ENCODE results near the gene SLC38A3.
"Not testable (repeated sequence)": the region's sequence is repeated elsewhere in the genome, so short reads cannot be mapped to it uniquely, and the experiment has no call there.

Gene SLC38A3

GRCh38 chr3:50210510-50211367 is 5.7 kb downstream of the SLC38A3 start:
- no peak for DNase-seq (ENCODE audit: low read depth in 2 of 2)

- not testable (repeated sequence) for DNase-seq (ENCODE audit: low read depth in 2 of 2)
Observed at GRCh38 chr3:50211368-50211717, 6.3 kb downstream of the SLC38A3 start.

GRCh38 chr3:50211930-50212329 is 6.9 kb downstream of the SLC38A3 start:
- DNase-seq (ENCODE audit: low read depth in 2 of 2), result no peak

- no peak for DNase-seq (ENCODE audit: low read depth in 2 of 2)
Observed at GRCh38 chr3:50212502-50212901, 7.4 kb downstream of the SLC38A3 start.

GRCh38 chr3:50212971-50213370 is 7.9 kb downstream of the SLC38A3 start:
- DNase-seq (ENCODE audit: low read depth in 2 of 2), result no peak

GRCh38 chr3:50213373-50213772 is 8.3 kb downstream of the SLC38A3 start:
- no peak for DNase-seq (ENCODE audit: low read depth in 2 of 2)

GRCh38 chr3:50214824-50215223 is 9.8 kb downstream of the SLC38A3 start:
- no peak for DNase-seq (ENCODE audit: low read depth in 2 of 2)

GRCh38 chr3:50215529-50215928 is 10.5 kb downstream of the SLC38A3 start:
- DNase-seq (ENCODE audit: low read depth in 2 of 2), result no peak

GRCh38 chr3:50217681-50218080 is 12.6 kb downstream of the SLC38A3 start:
- no peak for DNase-seq (ENCODE audit: low read depth in 2 of 2)

GRCh38 chr3:50218448-50218847 is 13.4 kb downstream of the SLC38A3 start:
- no peak for DNase-seq (ENCODE audit: low read depth in 2 of 2)

GRCh38 chr3:50219285-50219684 is 14.2 kb downstream of the SLC38A3 start:
- no peak for DNase-seq (ENCODE audit: low read depth in 2 of 2)

GRCh38 chr3:50220109-50220508 is 15.0 kb downstream of the SLC38A3 start:
- no peak for DNase-seq (ENCODE audit: low read depth in 2 of 2)

- no peak for DNase-seq (ENCODE audit: low read depth in 2 of 2)
Observed at GRCh38 chr3:50221051-50221410, 16.0 kb downstream of the SLC38A3 start.

GRCh38 chr3:50221411-50222168 is 16.5 kb downstream of the SLC38A3 start:
- no peak for DNase-seq (ENCODE audit: low read depth in 2 of 2)

- no peak for DNase-seq (ENCODE audit: low read depth in 2 of 2)
Observed at GRCh38 chr3:50222169-50222528, 17.1 kb downstream of the SLC38A3 start.

GRCh38 chr3:50224639-50225038 is 19.6 kb downstream of the SLC38A3 start:
- DNase-seq (ENCODE audit: low read depth in 2 of 2), result no peak

- DNase-seq (ENCODE audit: low read depth in 2 of 2), result no peak
Observed at GRCh38 chr3:50226888-50227389, 21.9 kb downstream of the SLC38A3 start.

- peak; percentile 83 to 88 for DNase-seq (ENCODE audit: low read depth in 2 of 2)
Observed at GRCh38 chr3:50227390-50228183, 22.5 kb downstream of the SLC38A3 start.

- not testable (repeated sequence) for DNase-seq (ENCODE audit: low read depth in 2 of 2)
Observed at GRCh38 chr3:50228184-50228763, 23.2 kb downstream of the SLC38A3 start.

- DNase-seq (ENCODE audit: low read depth in 2 of 2), result no peak
Observed at GRCh38 chr3:50229490-50229889, 24.4 kb downstream of the SLC38A3 start.

- no peak for DNase-seq (ENCODE audit: low read depth in 2 of 2)
Observed at GRCh38 chr3:50230104-50230793, 25.2 kb downstream of the SLC38A3 start.

Measured in stimulated activated CD4-positive, alpha-beta T cell treated with anti-CD3 and anti-CD28 coated beads, Interleukin-1b, Interleukin-23, amount 100 ng/mL, for 4 hours (primary cell).